ENCODE results near the gene FOSL1. TPM values are rescaled to one million over a fixed set of nuclear protein-coding genes. Genes with fewer than 3 reads are reported as not detected.

The FOSL1 gene
- 26.9 and 28.4 TPM in 2 replicates for polyA plus RNA-seq (2013)

- peaks cover 33 to 38% of the 10 kb centered on the region in 2 experiments for H3K4me1 ChIP-seq (ENCODE audit: control insufficient read depth in 1 of 2, insufficient read depth in 2 of 2, low read length in 2 of 2)
These were observed at the start of gene FOSL1 for GRCh38 chr11:65900125-65900898. Gene FOSL1, minus strand, starts transcription at chr11:65900388. Its CDS starts 49 bp downstream, at chr11:65900339.

DNA sequence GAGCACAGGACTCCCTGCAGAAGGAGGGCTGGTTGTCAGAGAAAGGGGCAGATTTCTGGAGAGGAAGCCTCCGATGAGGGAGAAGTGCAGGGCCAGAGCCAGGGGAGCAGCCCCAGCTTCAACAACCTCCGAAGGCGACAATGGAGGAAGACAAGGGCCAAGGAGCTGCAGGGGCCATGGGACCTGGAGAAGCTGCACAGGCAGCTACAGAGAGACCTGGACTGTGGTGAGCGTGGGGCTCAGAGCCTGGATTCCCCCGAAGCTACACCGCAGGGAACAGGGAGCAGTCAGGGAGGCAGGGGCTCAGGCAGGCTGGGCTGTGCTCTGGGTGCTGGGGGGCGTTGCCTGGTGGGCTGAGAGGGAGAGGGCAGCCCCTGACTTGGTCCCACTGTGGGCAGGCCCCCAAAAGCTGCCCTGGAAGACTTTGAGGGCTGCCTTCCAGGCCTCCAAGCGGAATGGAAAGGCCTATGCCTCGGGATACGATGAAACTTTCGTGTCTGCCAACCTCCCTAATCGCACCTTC is 47.5 kb upstream of the FOSL1 start:
- Histone ChIP-seq H3K27ac (ENCODE audit: low read depth, low read length) (no peak overlapping the region), H2BK5ac (ENCODE audit: low read depth, low read length, poor library complexity) (no peak overlapping the region), H3K79me1 (ENCODE audit: low read length) (no peaks in the 10 kb centered on the region), H3K18ac (ENCODE audit: low read length) (no peak overlapping the region), H3K23ac (ENCODE audit: low read length) (no peak overlapping the region), H3K9ac (ENCODE audit: low read length) (no peak overlapping the region), H2AK5ac (ENCODE audit: low read length) (no peak overlapping the region), H3K4me2 (ENCODE audit: low read length) (no peak overlapping the region), H3K4me1 (ENCODE audit: control insufficient read depth in 1 of 2, insufficient read depth in 2 of 2, low read length in 2 of 2) (no peaks in the 10 kb centered on the region), H2AFZ (ENCODE audit: insufficient read depth, low read length, poor library complexity) (no peak overlapping the region), H2BK120ac (ENCODE audit: insufficient read depth, low read length, poor library complexity) (no peak overlapping the region), H3K14ac (ENCODE audit: low read length) (no peak overlapping the region), H3K36me3 (ENCODE audit: control insufficient read depth in 1 of 2, insufficient read depth in 2 of 2, low read length in 2 of 2) (no peaks in the 10 kb centered on the region), H3K4ac (ENCODE audit: low read depth, low read length) (no peak overlapping the region), H4K8ac (ENCODE audit: low read depth, low read length) (no peak overlapping the region), H3K4me3 (ENCODE audit: low read depth, low read length) (no peak overlapping the region), H3K27me3 (ENCODE audit: insufficient read depth, low read length) (no peaks in the 10 kb centered on the region), H3K9me3 (ENCODE audit: insufficient read depth, low read depth, low read length) (no peaks in the 10 kb centered on the region), H4K91ac (ENCODE audit: low read depth, low read length) (no peak overlapping the region), H3K79me2 (ENCODE audit: control insufficient read depth, insufficient read depth, low read length, poor library complexity) (no peaks in the 10 kb centered on the region), H4K12ac (ENCODE audit: low read depth, low read length) (no peak overlapping the region), H2BK12ac (ENCODE audit: low read length) (no peak overlapping the region)
- no peak for DNase-seq
- WGBS (ENCODE audit: extremely low coverage, insufficient coverage, insufficient read length): no CpG with 5 or more reads among the region's 12 CpGs

More at GRCh38 chr11:65900125-65900898, at the start of gene FOSL1:
- Histone ChIP-seq H3K79me2 (ENCODE audit: control insufficient read depth, insufficient read depth, low read length, poor library complexity) (peaks cover 8% of the 10 kb centered on the region), H3K79me1 (ENCODE audit: low read length) (peaks cover 20% of the 10 kb centered on the region), H4K12ac (ENCODE audit: low read depth, low read length) (peak within 1 kb of the TSS; percentile 49), H3K18ac (ENCODE audit: low read length) (peak within 1 kb of the TSS; percentile 81), H3K4me2 (ENCODE audit: low read length) (peak within 1 kb of the TSS; percentile 85), H3K4me3 (ENCODE audit: low read depth, low read length) (peak within 1 kb of the TSS; percentile 61), H3K9me3 (ENCODE audit: insufficient read depth, low read depth, low read length) (no peaks in the 10 kb centered on the region), H2BK120ac (ENCODE audit: insufficient read depth, low read length, poor library complexity) (peak within 1 kb of the TSS; percentile 85), H2BK5ac (ENCODE audit: low read depth, low read length, poor library complexity) (peak within 1 kb of the TSS; percentile 8), H3K23ac (ENCODE audit: low read length) (no peak within 1 kb of the TSS), H3K27ac (ENCODE audit: low read depth, low read length) (peak within 1 kb of the TSS; percentile 32), H2BK12ac (ENCODE audit: low read length) (peak within 1 kb of the TSS; percentile 21), H3K36me3 (ENCODE audit: control insufficient read depth in 1 of 2, insufficient read depth in 2 of 2, low read length in 2 of 2) (peaks cover 0 to 5% of the 10 kb centered on the region in 2 experiments), H3K9ac (ENCODE audit: low read length) (peak within 1 kb of the TSS; percentile 1), H3K14ac (ENCODE audit: low read length) (peak within 1 kb of the TSS; percentile 56), H2AK5ac (ENCODE audit: low read length) (peak within 1 kb of the TSS; percentile 27), H3K27me3 (ENCODE audit: insufficient read depth, low read length) (peaks cover 13% of the 10 kb centered on the region), H4K91ac (ENCODE audit: low read depth, low read length) (peak within 1 kb of the TSS; percentile 90), H4K8ac (ENCODE audit: low read depth, low read length) (peak within 1 kb of the TSS; percentile 89), H2AFZ (ENCODE audit: insufficient read depth, low read length, poor library complexity) (peak within 1 kb of the TSS; percentile 38), H3K4ac (ENCODE audit: low read depth, low read length) (peak within 1 kb of the TSS; percentile 26)
- DNase-seq: peak; percentile 88 to 92
- WGBS (ENCODE audit: extremely low coverage, insufficient coverage, insufficient read length): no CpG with 5 or more reads among the region's 80 CpGs

DNA sequence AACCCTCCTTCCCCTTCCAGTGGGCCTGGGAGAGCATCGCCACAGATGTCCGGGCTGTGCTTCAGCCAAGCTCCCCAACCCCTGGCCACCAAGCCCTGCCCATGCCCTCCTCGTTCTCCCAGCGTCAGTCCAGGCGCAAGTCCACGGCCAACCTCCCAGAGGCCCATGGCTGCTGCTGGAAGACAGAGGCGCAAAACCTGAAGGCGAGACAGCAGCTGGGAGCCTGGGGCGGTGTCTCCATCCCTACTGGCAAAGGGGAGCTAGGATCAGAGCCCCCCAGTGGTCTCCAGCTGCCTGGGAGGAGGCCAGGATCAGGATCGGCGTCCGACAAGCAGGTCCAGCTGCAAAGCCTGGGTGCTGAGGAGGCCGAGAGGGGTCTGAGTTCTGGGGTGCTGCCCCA is 46.9 kb upstream of the FOSL1 start:
- no CpG with 5 or more reads among the region's 13 CpGs for WGBS (ENCODE audit: extremely low coverage, insufficient coverage, insufficient read length)
- Histone ChIP-seq H2BK120ac (ENCODE audit: insufficient read depth, low read length, poor library complexity) (no peak overlapping the region), H2BK12ac (ENCODE audit: low read length) (no peak overlapping the region), H4K91ac (ENCODE audit: low read depth, low read length) (no peak overlapping the region), H2AK5ac (ENCODE audit: low read length) (no peak overlapping the region), H3K27me3 (ENCODE audit: insufficient read depth, low read length) (no peaks in the 10 kb centered on the region), H4K12ac (ENCODE audit: low read depth, low read length) (no peak overlapping the region), H3K9me3 (ENCODE audit: insufficient read depth, low read depth, low read length) (no peaks in the 10 kb centered on the region), H3K79me1 (ENCODE audit: low read length) (no peaks in the 10 kb centered on the region), H3K14ac (ENCODE audit: low read length) (no peak overlapping the region), H3K4me1 (ENCODE audit: control insufficient read depth in 1 of 2, insufficient read depth in 2 of 2, low read length in 2 of 2) (no peaks in the 10 kb centered on the region), H3K23ac (ENCODE audit: low read length) (no peak overlapping the region), H3K27ac (ENCODE audit: low read depth, low read length) (no peak overlapping the region), H3K18ac (ENCODE audit: low read length) (no peak overlapping the region), H2AFZ (ENCODE audit: insufficient read depth, low read length, poor library complexity) (no peak overlapping the region), H3K4me2 (ENCODE audit: low read length) (no peak overlapping the region), H3K9ac (ENCODE audit: low read length) (no peak overlapping the region), H3K4me3 (ENCODE audit: low read depth, low read length) (no peak overlapping the region), H3K36me3 (ENCODE audit: control insufficient read depth in 1 of 2, insufficient read depth in 2 of 2, low read length in 2 of 2) (no peaks in the 10 kb centered on the region), H3K79me2 (ENCODE audit: control insufficient read depth, insufficient read depth, low read length, poor library complexity) (no peaks in the 10 kb centered on the region), H3K4ac (ENCODE audit: low read depth, low read length) (no peak overlapping the region), H2BK5ac (ENCODE audit: low read depth, low read length, poor library complexity) (no peak overlapping the region), H4K8ac (ENCODE audit: low read depth, low read length) (no peak overlapping the region)
- no peak for DNase-seq

GRCh38 chr11:65946655-65947054 is 46.5 kb upstream of the FOSL1 start:
- Histone ChIP-seq H2BK120ac (ENCODE audit: insufficient read depth, low read length, poor library complexity) (no peak overlapping the region), H3K9me3 (ENCODE audit: insufficient read depth, low read depth, low read length) (no peaks in the 10 kb centered on the region), H3K4me3 (ENCODE audit: low read depth, low read length) (no peak overlapping the region), H2BK5ac (ENCODE audit: low read depth, low read length, poor library complexity) (no peak overlapping the region), H3K27me3 (ENCODE audit: insufficient read depth, low read length) (no peaks in the 10 kb centered on the region), H4K91ac (ENCODE audit: low read depth, low read length) (no peak overlapping the region), H3K36me3 (ENCODE audit: control insufficient read depth in 1 of 2, insufficient read depth in 2 of 2, low read length in 2 of 2) (no peaks in the 10 kb centered on the region), H3K14ac (ENCODE audit: low read length) (no peak overlapping the region), H3K27ac (ENCODE audit: low read depth, low read length) (no peak overlapping the region), H3K79me2 (ENCODE audit: control insufficient read depth, insufficient read depth, low read length, poor library complexity) (no peaks in the 10 kb centered on the region), H4K8ac (ENCODE audit: low read depth, low read length) (no peak overlapping the region), H2AFZ (ENCODE audit: insufficient read depth, low read length, poor library complexity) (no peak overlapping the region), H3K4ac (ENCODE audit: low read depth, low read length) (no peak overlapping the region), H3K18ac (ENCODE audit: low read length) (no peak overlapping the region), H3K9ac (ENCODE audit: low read length) (no peak overlapping the region), H3K79me1 (ENCODE audit: low read length) (no peaks in the 10 kb centered on the region), H2AK5ac (ENCODE audit: low read length) (no peak overlapping the region), H3K23ac (ENCODE audit: low read length) (no peak overlapping the region), H3K4me2 (ENCODE audit: low read length) (no peak overlapping the region), H2BK12ac (ENCODE audit: low read length) (no peak overlapping the region), H3K4me1 (ENCODE audit: control insufficient read depth in 1 of 2, insufficient read depth in 2 of 2, low read length in 2 of 2) (no peaks in the 10 kb centered on the region), H4K12ac (ENCODE audit: low read depth, low read length) (no peak overlapping the region)
- DNase-seq: no peak
- WGBS (ENCODE audit: extremely low coverage, insufficient coverage, insufficient read length): no CpG with 5 or more reads among the region's 4 CpGs

Measured in trophoblast cell (in vitro differentiated cells and primary cell).